GM12875 (cell line): ENCODE results near the gene CNTNAP2.

Source experiments
- H3K4me3 ChIP-seq: one replicate; pipeline ENCODE4 v1.5.1; 2011; ENCODE audit warnings: low read depth, low read length, control low read depth
- TF ChIP-seq, protein P1 (sequence below): IDR thresholded peaks from 2 replicates; pipeline ENCODE4 v1.5.1; 2011; ENCODE audit warnings: low read depth, mild to moderate bottlenecking, control low read depth, inconsistent platforms, low read length, moderate library complexity, borderline replicate concordance; ENCODE audit not compliant: insufficient read depth

CNTNAP2 gene

DNA sequence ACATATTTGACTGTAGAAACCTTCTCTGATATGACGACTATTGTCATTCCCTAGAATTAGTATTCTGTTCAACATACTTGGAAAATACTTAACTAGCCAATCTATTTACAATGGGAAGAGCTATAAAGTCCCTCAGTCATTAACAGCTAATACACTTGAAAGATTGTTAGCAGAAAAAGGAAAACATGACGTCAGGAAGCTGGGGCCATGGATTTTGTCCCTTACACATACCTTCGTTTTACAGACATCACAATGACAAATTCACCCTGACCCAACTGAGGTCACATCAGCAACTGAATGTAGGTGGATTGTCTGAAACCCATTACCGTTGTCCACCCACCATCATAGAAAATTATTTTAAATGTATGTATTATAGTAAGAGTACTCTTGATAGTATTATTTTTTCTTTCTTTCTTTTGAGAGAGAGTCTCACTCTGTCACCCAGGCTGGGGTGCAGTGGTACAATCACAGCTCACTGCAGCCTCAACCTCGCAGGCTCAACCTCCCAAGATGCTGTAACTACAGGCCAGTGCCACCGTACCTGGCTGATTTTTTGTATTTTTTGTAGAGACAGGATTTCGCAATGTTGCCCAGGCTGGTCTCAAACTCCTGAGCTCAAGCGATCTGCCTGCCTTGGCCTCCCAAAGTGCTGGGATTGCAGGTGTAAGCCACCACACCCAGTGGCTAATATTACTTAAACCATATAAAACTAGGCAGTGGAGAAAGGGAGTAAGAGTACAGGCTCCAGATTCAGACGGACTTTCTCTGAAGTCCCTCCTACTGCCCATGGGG is 1977.0 kb downstream of the CNTNAP2 start:
- H3K4me3 ChIP-seq = no peak overlapping the region
- TF ChIP-seq, protein P1, sequence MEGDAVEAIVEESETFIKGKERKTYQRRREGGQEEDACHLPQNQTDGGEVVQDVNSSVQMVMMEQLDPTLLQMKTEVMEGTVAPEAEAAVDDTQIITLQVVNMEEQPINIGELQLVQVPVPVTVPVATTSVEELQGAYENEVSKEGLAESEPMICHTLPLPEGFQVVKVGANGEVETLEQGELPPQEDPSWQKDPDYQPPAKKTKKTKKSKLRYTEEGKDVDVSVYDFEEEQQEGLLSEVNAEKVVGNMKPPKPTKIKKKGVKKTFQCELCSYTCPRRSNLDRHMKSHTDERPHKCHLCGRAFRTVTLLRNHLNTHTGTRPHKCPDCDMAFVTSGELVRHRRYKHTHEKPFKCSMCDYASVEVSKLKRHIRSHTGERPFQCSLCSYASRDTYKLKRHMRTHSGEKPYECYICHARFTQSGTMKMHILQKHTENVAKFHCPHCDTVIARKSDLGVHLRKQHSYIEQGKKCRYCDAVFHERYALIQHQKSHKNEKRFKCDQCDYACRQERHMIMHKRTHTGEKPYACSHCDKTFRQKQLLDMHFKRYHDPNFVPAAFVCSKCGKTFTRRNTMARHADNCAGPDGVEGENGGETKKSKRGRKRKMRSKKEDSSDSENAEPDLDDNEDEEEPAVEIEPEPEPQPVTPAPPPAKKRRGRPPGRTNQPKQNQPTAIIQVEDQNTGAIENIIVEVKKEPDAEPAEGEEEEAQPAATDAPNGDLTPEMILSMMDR = no peak

DNA sequence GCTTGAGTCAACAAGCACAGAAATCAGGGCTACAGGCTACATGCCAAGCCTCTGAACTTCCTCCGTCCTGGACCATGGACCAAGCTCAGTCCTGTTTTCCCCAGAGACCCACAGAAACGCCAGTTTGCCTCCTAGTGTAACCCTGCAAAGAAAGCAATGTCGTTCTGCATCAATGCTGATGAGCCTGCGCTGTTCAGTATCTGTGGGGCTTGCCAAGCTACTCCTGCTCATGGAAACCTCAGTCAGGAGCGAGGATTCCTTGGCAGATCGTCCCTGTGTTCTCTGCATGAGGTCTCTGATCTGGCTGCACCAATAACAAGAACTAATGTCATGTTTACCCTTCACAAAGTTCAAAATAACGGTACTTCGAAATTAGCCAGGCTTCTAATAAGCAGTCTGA is 1978.5 kb downstream of the CNTNAP2 start:
- TF ChIP-seq, protein P1 = no peak

DNA sequence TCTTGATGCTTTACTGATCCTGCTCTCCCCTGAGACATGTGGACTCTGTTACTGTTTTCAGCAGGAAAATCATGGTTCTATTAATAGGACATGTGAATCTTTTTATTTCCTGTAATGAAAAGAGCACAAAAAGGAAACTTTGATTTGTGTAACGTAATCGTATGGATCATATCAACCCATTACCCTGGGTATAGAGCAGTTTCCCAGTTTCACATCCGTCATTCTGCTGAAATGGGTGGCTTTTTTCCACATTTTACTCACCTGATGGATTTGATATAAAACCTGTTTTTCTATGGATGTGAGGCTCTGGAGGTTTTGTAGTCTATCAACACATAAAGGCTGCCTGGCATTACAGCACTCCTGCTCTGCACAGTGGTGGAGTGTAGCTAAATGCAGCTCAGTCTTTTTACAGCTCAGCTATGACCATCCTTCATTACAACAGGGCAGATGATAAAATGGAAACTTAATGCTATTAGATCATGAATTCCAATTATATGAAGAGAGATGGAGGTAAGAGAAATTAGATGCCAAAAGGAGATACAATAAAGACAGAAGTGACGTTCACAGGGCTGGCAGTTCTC is 1987.6 kb downstream of the CNTNAP2 start:
- TF ChIP-seq, protein P1 = no peak
- H3K4me3 ChIP-seq = no peak overlapping the region

More for the DNA sequence above, 1978.5 kb downstream of the CNTNAP2 start:
- no peak overlapping the region for H3K4me3 ChIP-seq

DNA sequence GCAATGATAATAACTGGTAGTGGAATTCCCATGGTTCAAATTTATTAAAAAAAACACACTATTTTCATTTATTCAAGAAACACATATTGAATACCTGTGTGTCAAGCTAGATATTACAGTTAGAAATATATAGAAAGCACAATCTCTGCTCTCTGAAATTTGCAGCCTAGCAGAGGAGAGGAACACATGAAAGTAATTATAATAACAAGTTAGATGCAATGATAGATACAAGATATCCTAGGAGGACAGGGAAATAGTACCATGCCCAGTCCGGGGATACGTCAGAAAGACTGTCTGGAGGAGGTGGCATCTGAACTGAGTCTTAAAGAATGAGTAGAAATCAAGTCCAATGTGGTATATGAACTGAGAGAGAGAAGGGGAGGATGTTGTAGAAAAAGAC is 1988.3 kb downstream of the CNTNAP2 start:
- TF ChIP-seq, protein P1 = no peak
- H3K4me3 ChIP-seq = no peak overlapping the region

DNA sequence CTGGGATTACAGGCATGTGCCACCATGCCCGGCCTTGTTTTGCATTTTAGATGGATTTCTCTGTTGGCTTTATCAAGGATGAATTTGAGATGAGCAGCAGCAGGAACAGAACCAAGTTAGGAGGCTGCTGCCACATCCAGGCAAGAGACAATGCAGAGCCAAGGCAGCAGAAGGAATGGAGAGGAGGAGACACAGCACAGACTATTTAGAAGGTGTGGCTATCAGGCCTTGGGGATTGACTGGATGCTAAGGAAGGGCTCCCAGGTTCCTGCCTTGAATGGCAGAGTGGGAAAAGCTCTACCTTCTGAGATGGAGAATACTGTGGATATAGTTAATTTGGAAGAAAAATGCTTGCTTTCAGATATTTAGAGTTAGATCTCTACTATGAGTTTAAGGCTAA is 1989.3 kb downstream of the CNTNAP2 start:
- no peak overlapping the region for H3K4me3 ChIP-seq
- TF ChIP-seq, protein P1 = no peak

DNA sequence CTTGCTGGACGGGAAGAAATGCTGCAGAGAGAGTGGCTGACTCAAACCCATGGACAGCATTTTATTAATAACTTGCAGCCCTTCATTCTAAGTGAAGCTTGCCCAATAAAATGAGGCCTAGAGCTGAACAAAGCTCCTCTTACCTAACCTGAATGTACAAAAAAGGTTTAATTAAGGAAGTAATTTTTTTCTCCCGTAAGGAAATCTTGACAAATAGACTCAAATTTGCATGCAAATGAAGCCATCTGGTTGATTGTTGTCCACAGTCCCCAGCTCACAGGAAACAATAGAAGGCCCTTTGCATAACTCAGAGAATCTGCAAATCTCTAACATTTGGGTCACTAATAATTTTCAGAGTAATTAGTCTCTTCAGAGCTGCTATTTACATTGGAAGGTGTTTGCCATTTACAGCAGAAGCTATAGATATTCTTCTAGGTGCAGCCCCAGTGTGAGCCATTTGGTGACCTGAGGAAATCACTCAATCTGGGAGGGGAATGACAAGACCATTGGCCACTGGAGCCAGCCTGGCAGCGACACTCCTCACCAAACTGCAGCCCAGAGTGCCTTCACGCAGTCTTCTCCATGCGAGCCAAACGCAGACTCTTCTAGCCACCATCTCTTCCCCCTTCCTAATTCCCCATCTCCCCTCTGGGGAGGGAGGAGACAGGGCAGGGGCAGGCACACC is 1991.0 kb downstream of the CNTNAP2 start:
- H3K4me3 ChIP-seq = no peak overlapping the region
- TF ChIP-seq, protein P1 = no peak
